Body of pancreas (tissue), 4 donors: ENCODE results near the gene PPP2R5C. TPM values are rescaled to one million over a fixed set of nuclear protein-coding genes. Genes with fewer than 3 reads are reported as not detected.
A peak's percentile ranks its signal among the peaks of the same experiment; 100 is the strongest.

ENCODE experiments used
- ATAC-seq: fragments of 150-250 bp; one replicate; pipeline ENCODE4 v1.9.1; 2016
- DNase-seq, 4 donors: peaks; one replicate each; pipeline ENCODE4 v3.0.0-alpha.2; 2019
- H3K27ac ChIP-seq, 4 donors: fragments of 200-600 bp; sonication (generic); 1 replicate in 3 of 4; 2 replicates in 1 of 4; pipeline versions ENCODE4 v1.5.1 to v1.6.1; 2016 to 2019; ENCODE audit warnings: mild to moderate bottlenecking in 1 of 4, mixed read lengths in 1 of 4, moderate library complexity in 1 of 4
- H3K27me3 ChIP-seq, 2 donors: fragments of 200-600 bp; sonication (generic); one replicate each; pipeline ENCODE4 v1.6.0; 2016; ENCODE audit warnings: mild to moderate bottlenecking in 1 of 2
- H3K36me3 ChIP-seq, 2 donors: fragments of 200-600 bp; sonication (generic); replicated peaks in 1 of 2; 2 replicates each; pipeline ENCODE4 v1.5.1; 2016; ENCODE audit warnings: low read depth in 2 of 2; ENCODE audit not compliant: insufficient read depth in 1 of 2
- H3K4me1 ChIP-seq: fragments of 200-600 bp; sonication (generic); one replicate; pipeline ENCODE4 v1.6.0; 2016
- H3K4me3 ChIP-seq, 2 donors: fragments of 200-600 bp; sonication (generic); 1 replicate in 1 of 2; 2 replicates in 1 of 2; pipeline ENCODE4 v1.5.1; 2016 to 2019
- H3K9me3 ChIP-seq, 3 donors: fragments of 200-600 bp; sonication (generic); 1 replicate in 2 of 3; 2 replicates in 1 of 3; pipeline ENCODE4 v1.5.1; 2016
- CTCF ChIP-seq, 7 experiments: fragments of 450-650 bp in 4 of 7; fragments of 200-600 bp in 3 of 7; sonication (generic) in 3 of 7; IDR thresholded peaks; one replicate each; pipeline ENCODE4 v1.5.1; 2016 to 2019; ENCODE audit warnings: antibody characterized with exemption in 7 of 7
- POLR2A ChIP-seq, 3 donors: fragments of 450-650 bp; IDR thresholded peaks; one replicate each; pipeline ENCODE4 v1.6.1; 2016; ENCODE audit warnings: antibody characterized with exemption in 3 of 3, mild to moderate bottlenecking in 2 of 3
- WGBS, 2 donors: methylation state at CpG; one replicate each; pipeline ENCODE4 v1.1.5; 2017; 5-methylcytosine and 5-hydroxymethylcytosine counted together
- intact Hi-C: fragments of 100-400 bp; cut with DNase I; formaldehyde crosslinking; loops from one replicate; pipeline ENCODE4 v1.15.1; 2023
- total RNA-seq, 2 donors: library from RNA; depleted of rRNA; stranded (reverse); fragments of >200 nt; gene quantifications; one replicate each; pipeline ENCODE4 v1.1.0, GENCODE V29; 2016

PPP2R5C gene
- total RNA-seq, 2 donors from 2014 or later, result 59.0 to 77.6 TPM

GRCh38 chr14:101781240-101782061, 19.9 kb downstream of the PPP2R5C start:
- peak in 3 of 4 donors; percentile 36 to 42 (median 39) for DNase-seq
- Histone ChIP-seq H3K27me3 (no peaks in the 10 kb centered on the region), H3K36me3 (no peaks in the 10 kb centered on the region), H3K9me3 (no peaks in the 10 kb centered on the region), H3K4me3 (peak overlapping the region; percentile 54 to 63), H3K4me1 (peaks cover 8% of the 10 kb centered on the region), H3K27ac (peak overlapping the region in 1 of 4 donors; percentile 31)
- 1 to 2% methylated on average over 30 to 54 of the region's 67 CpGs for WGBS, 2 donors
- peak; percentile 70 for ATAC-seq
- intact Hi-C loops, result no loop called here
- no peak for TF ChIP-seq POLR2A (IDR thresholded peaks at IDR 0.05)
- peak in 1 of 7 experiments; percentile 6 for TF ChIP-seq CTCF (IDR thresholded peaks at IDR 0.05)

- no peak overlapping the region for H3K27ac ChIP-seq
- intact Hi-C loops, result no loop called here
- H3K27me3 ChIP-seq, result no peaks in the 10 kb centered on the region
- no peak for TF ChIP-seq POLR2A (IDR thresholded peaks at IDR 0.05)
- TF ChIP-seq CTCF (IDR thresholded peaks at IDR 0.05), result no peak
- no peaks in the 10 kb centered on the region for H3K9me3 ChIP-seq
- H3K4me3 ChIP-seq, result no peak overlapping the region
- 90 to 92% methylated on average over 7 to 12 of the region's 12 CpGs for WGBS, 2 donors
- H3K4me1 ChIP-seq, result peaks cover 8% of the 10 kb centered on the region
- ATAC-seq (no peak), DNase-seq (no peak)
- H3K36me3 ChIP-seq, result no peaks in the 10 kb centered on the region
Observed at GRCh38 chr14:101783260-101784016, 21.9 kb downstream of the PPP2R5C start.

- Histone ChIP-seq H3K27me3 (no peaks in the 10 kb centered on the region), H3K27ac (no peak overlapping the region), H3K36me3 (no peaks in the 10 kb centered on the region), H3K9me3 (no peaks in the 10 kb centered on the region), H3K4me3 (no peak overlapping the region), H3K4me1 (peaks cover 8% of the 10 kb centered on the region)
- intact Hi-C loops, result no loop called here
- ATAC-seq (no peak), DNase-seq (no peak)
- TF ChIP-seq POLR2A (IDR thresholded peaks at IDR 0.05), result no peak
- 84% methylated on average over 5 to 6 of the region's 6 CpGs for WGBS, 2 donors
Observed at GRCh38 chr14:101784631-101785030, 23.1 kb downstream of the PPP2R5C start.

- DNase-seq, result no peak
- H3K27me3 ChIP-seq, result no peaks in the 10 kb centered on the region
- TF ChIP-seq POLR2A (IDR thresholded peaks at IDR 0.05) (no peak), CTCF (IDR thresholded peaks at IDR 0.05) (no peak)
- no peak overlapping the region for H3K4me3 ChIP-seq
- intact Hi-C loops, result no loop called here
- H3K4me1 ChIP-seq, result peaks cover 10% of the 10 kb centered on the region
- no peak overlapping the region for H3K27ac ChIP-seq
- 93 to 96% methylated on average over 13 of the region's 13 CpGs for WGBS, 2 donors
- no peaks in the 10 kb centered on the region for H3K36me3 ChIP-seq
- H3K9me3 ChIP-seq, result no peaks in the 10 kb centered on the region
- ATAC-seq, result no peak
Observed at GRCh38 chr14:101788016-101788635, 26.6 kb downstream of the PPP2R5C start.

GRCh38 chr14:101789222-101789621, 27.7 kb downstream of the PPP2R5C start:
- Histone ChIP-seq H3K27ac (no peak overlapping the region), H3K9me3 (no peaks in the 10 kb centered on the region), H3K27me3 (no peaks in the 10 kb centered on the region), H3K4me1 (peaks cover 10% of the 10 kb centered on the region), H3K4me3 (no peak overlapping the region), H3K36me3 (no peaks in the 10 kb centered on the region)
- intact Hi-C loops, result no loop called here
- 58 to 65% methylated on average over 6 of the region's 6 CpGs for WGBS, 2 donors
- DNase-seq (no peak), ATAC-seq (no peak)
- no peak for TF ChIP-seq POLR2A (IDR thresholded peaks at IDR 0.05)
- no peak for TF ChIP-seq CTCF (IDR thresholded peaks at IDR 0.05)
